Frontal cortex (tissue), 4 donors: ENCODE data around the gene COL28A1. TPM values are rescaled to one million over a fixed set of nuclear protein-coding genes. Genes with fewer than 3 reads are reported as not detected.

Experiments used
- DNase-seq, 2 donors: peaks; one replicate each; pipeline ENCODE4 v3.0.0; 2012; ENCODE audit warnings: low spot score in 2 of 2
- FAIRE-seq: peaks from 2 replicates; lab custom pipeline; 2012; peaks lifted over from hg19 to GRCh38; lab: Jason Lieb, UNC
- total RNA-seq: library from RNA; depleted of rRNA; stranded (reverse); fragments of >200 nt; gene quantifications from one replicate; pipeline ENCODE4 v1.2.3, GENCODE V29; 2014
- donor health status: control.
- donor health status: control.
- donor health status: control.

The COL28A1 gene
- total RNA-seq, 1 donor from 2014 or later = 0.82 TPM

GRCh38 chr7:7524121-7524520 is 11.6 kb downstream of the COL28A1 start:
- FAIRE-seq (no peak), DNase-seq (no peak)

- FAIRE-seq (no peak), DNase-seq (no peak)
Observed at GRCh38 chr7:7522421-7522820, 13.3 kb downstream of the COL28A1 start.

- FAIRE-seq (no peak), DNase-seq (no peak)
Observed at GRCh38 chr7:7521259-7521658, 14.4 kb downstream of the COL28A1 start.

GRCh38 chr7:7519528-7519927 is 16.1 kb downstream of the COL28A1 start:
- FAIRE-seq = no peak
- DNase-seq = no peak

- FAIRE-seq (no peak), DNase-seq (no peak)
Observed at GRCh38 chr7:7519056-7519455, 16.6 kb downstream of the COL28A1 start.

- no peak for FAIRE-seq
- DNase-seq = no peak
Observed at GRCh38 chr7:7517754-7518153, 17.9 kb downstream of the COL28A1 start.

GRCh38 chr7:7516662-7517061 is 19.0 kb downstream of the COL28A1 start:
- no peak for FAIRE-seq
- no peak for DNase-seq

GRCh38 chr7:7516156-7516555 is 19.5 kb downstream of the COL28A1 start:
- no peak for FAIRE-seq
- DNase-seq = no peak

GRCh38 chr7:7512861-7513597 is 22.6 kb downstream of the COL28A1 start:
- no peak for DNase-seq
- no peak for FAIRE-seq

GRCh38 chr7:7510794-7511193 is 24.9 kb downstream of the COL28A1 start:
- DNase-seq (no peak), FAIRE-seq (no peak)

GRCh38 chr7:7505915-7506314 is 29.8 kb downstream of the COL28A1 start:
- FAIRE-seq = no peak
- DNase-seq = no peak

GRCh38 chr7:7504910-7505704 is 30.6 kb downstream of the COL28A1 start:
- FAIRE-seq = no peak
- no peak for DNase-seq

GRCh38 chr7:7499892-7500291 is 35.8 kb downstream of the COL28A1 start:
- DNase-seq (no peak), FAIRE-seq (no peak)

- no peak for FAIRE-seq
- DNase-seq = no peak
Observed at GRCh38 chr7:7498856-7499255, 36.8 kb downstream of the COL28A1 start.

GRCh38 chr7:7496311-7496710 is 39.4 kb downstream of the COL28A1 start:
- DNase-seq (no peak), FAIRE-seq (no peak)

GRCh38 chr7:7495171-7495570 is 40.5 kb downstream of the COL28A1 start:
- DNase-seq = no peak
- FAIRE-seq = no peak

- FAIRE-seq (no peak), DNase-seq (no peak)
Observed at GRCh38 chr7:7491044-7491443, 44.6 kb downstream of the COL28A1 start.

GRCh38 chr7:7490003-7490402 is 45.7 kb downstream of the COL28A1 start:
- FAIRE-seq = no peak
- no peak for DNase-seq

GRCh38 chr7:7489546-7489945 is 46.1 kb downstream of the COL28A1 start:
- no peak for DNase-seq
- no peak for FAIRE-seq

- DNase-seq (no peak), FAIRE-seq (no peak)
Observed at GRCh38 chr7:7486362-7486761, 49.3 kb downstream of the COL28A1 start.

GRCh38 chr7:7484072-7484471 is 51.6 kb downstream of the COL28A1 start:
- no peak for FAIRE-seq
- DNase-seq = no peak
